ENCODE data around the gene HBQ1.

Gene HBQ1

DNA sequence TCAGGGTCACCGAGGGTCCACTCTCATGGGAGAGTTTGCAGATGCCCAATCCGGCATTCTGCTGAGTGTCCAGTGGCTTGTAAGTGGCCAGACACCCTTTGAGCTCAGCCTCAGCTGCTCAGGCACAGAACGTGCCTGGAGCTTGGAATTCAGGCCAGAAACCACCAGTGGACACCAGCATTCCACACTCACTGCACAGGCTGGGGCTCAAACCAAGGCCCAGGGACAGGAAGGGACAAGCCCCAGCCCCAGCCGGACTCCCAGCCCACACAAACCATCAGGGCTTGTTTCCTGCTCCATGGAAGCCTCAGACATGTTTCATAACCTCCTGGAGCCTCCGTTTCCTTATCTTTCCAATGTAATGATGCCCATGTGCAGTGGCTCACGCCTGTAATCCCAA, 36.8 kb upstream of the HBQ1 start:
- no peaks in the 10 kb centered on the region for H3K4me1 ChIP-seq (ENCODE audit: low read depth, poor library complexity, severe bottlenecking)
- no peak overlapping the region for H2AFZ ChIP-seq (ENCODE audit: low read depth)
- no peak overlapping the region for H3K4me3 ChIP-seq (IDR thresholded peaks at IDR 0.05; ENCODE audit: insufficient read depth, low read depth, low read length)
- H3K79me2 ChIP-seq (ENCODE audit: insufficient read depth, low read depth): no peaks in the 10 kb centered on the region
- peaks cover 40% of the 10 kb centered on the region; the same call in 1 of the 2 replicates for H3K27me3 ChIP-seq (ENCODE audit: insufficient read depth, low read depth)
- H3K36me3 ChIP-seq (ENCODE audit: insufficient read depth): no peaks in the 10 kb centered on the region
- TF ChIP-seq, protein P1, sequence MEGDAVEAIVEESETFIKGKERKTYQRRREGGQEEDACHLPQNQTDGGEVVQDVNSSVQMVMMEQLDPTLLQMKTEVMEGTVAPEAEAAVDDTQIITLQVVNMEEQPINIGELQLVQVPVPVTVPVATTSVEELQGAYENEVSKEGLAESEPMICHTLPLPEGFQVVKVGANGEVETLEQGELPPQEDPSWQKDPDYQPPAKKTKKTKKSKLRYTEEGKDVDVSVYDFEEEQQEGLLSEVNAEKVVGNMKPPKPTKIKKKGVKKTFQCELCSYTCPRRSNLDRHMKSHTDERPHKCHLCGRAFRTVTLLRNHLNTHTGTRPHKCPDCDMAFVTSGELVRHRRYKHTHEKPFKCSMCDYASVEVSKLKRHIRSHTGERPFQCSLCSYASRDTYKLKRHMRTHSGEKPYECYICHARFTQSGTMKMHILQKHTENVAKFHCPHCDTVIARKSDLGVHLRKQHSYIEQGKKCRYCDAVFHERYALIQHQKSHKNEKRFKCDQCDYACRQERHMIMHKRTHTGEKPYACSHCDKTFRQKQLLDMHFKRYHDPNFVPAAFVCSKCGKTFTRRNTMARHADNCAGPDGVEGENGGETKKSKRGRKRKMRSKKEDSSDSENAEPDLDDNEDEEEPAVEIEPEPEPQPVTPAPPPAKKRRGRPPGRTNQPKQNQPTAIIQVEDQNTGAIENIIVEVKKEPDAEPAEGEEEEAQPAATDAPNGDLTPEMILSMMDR (conservative IDR thresholded peaks at IDR 0.05; ENCODE audit: low read depth, low read length): no peak
- no peak overlapping the region for H3K4me2 ChIP-seq
- no peaks in the 10 kb centered on the region for H4K20me1 ChIP-seq (ENCODE audit: insufficient read depth)
- no peak overlapping the region for H3K27ac ChIP-seq
- H3K9ac ChIP-seq: no peak overlapping the region

DNA sequence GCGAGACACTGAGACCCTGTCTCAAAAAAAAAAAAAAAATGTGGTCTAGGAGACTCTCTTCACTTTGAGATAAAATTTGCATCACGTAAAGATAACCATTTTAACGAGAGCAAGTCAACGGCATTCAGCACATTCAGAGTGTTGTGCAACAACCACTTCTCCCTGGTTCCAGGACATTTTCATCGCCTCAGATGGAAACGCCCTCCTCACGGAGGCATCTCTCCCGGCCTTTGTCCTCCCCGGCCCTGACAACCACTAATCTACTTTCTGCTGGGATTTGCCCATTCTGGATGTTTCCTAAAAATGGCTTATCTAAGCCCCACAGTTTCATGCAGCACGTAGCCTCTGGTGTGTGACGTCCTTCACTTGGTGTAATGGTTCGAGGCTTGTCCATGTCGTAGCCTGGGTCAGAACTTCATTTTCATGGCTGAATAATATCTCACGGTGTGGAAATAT, 35.4 kb upstream of the HBQ1 start:
- H3K27me3 ChIP-seq (ENCODE audit: insufficient read depth, low read depth): peaks cover 54% of the 10 kb centered on the region
- no peaks in the 10 kb centered on the region for H4K20me1 ChIP-seq (ENCODE audit: insufficient read depth)
- H3K4me1 ChIP-seq (ENCODE audit: low read depth, poor library complexity, severe bottlenecking): no peaks in the 10 kb centered on the region
- no peak overlapping the region for H3K9ac ChIP-seq
- H3K79me2 ChIP-seq (ENCODE audit: insufficient read depth, low read depth): no peaks in the 10 kb centered on the region
- no peaks in the 10 kb centered on the region for H3K36me3 ChIP-seq (ENCODE audit: insufficient read depth)
- H3K4me3 ChIP-seq (IDR thresholded peaks at IDR 0.05; ENCODE audit: insufficient read depth, low read depth, low read length): no peak overlapping the region
- no peak overlapping the region for H3K27ac ChIP-seq
- H2AFZ ChIP-seq (ENCODE audit: low read depth): no peak overlapping the region
- TF ChIP-seq, protein P1 (conservative IDR thresholded peaks at IDR 0.05; ENCODE audit: low read depth, low read length): no peak
- H3K4me2 ChIP-seq: no peak overlapping the region

DNA sequence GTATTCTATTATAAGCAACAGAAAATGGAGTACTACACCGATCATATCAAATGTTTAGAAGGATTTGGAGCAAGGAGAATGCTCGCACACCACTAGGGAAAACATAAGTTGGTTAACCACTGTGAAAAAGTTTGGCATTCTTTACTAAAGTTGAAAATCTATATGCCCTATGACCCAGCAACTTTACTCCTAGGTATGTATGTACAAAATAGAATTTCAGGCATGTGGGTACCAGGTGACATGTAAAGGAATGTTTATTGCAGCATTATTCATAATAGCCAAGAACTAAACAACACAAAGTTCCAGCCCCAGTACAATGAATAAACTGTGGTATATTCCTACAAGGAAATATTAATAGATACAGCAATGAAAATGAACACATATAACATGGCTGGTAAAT, 33.6 kb upstream of the HBQ1 start:
- Histone ChIP-seq H3K9ac (no peak overlapping the region), H3K4me2 (no peak overlapping the region), H3K36me3 (ENCODE audit: insufficient read depth) (no peaks in the 10 kb centered on the region), H3K4me1 (ENCODE audit: low read depth, poor library complexity, severe bottlenecking) (no peaks in the 10 kb centered on the region), H3K27ac (no peak overlapping the region), H3K27me3 (ENCODE audit: insufficient read depth, low read depth) (peaks cover 70% of the 10 kb centered on the region), H3K4me3 (IDR thresholded peaks at IDR 0.05; ENCODE audit: insufficient read depth, low read depth, low read length) (no peak overlapping the region), H4K20me1 (ENCODE audit: insufficient read depth) (no peaks in the 10 kb centered on the region), H3K79me2 (ENCODE audit: insufficient read depth, low read depth) (no peaks in the 10 kb centered on the region), H2AFZ (ENCODE audit: low read depth) (no peak overlapping the region)
- TF ChIP-seq, protein P1 (conservative IDR thresholded peaks at IDR 0.05; ENCODE audit: low read depth, low read length): no peak

GRCh38 chr16:149024-149660, 31.1 kb upstream of the HBQ1 start:
- Histone ChIP-seq H3K4me2 (no peak overlapping the region), H2AFZ (ENCODE audit: low read depth) (no peak overlapping the region), H3K4me3 (IDR thresholded peaks at IDR 0.05; ENCODE audit: insufficient read depth, low read depth, low read length) (no peak overlapping the region), H3K27me3 (ENCODE audit: insufficient read depth, low read depth) (peaks cover 60% of the 10 kb centered on the region), H3K79me2 (ENCODE audit: insufficient read depth, low read depth) (no peaks in the 10 kb centered on the region), H3K36me3 (ENCODE audit: insufficient read depth) (no peaks in the 10 kb centered on the region), H4K20me1 (ENCODE audit: insufficient read depth) (no peaks in the 10 kb centered on the region), H3K9ac (no peak overlapping the region), H3K27ac (no peak overlapping the region), H3K4me1 (ENCODE audit: low read depth, poor library complexity, severe bottlenecking) (no peaks in the 10 kb centered on the region)
- TF ChIP-seq, protein P1 (conservative IDR thresholded peaks at IDR 0.05; ENCODE audit: low read depth, low read length): no peak
